Transverse colon (tissue), 4 donors: ENCODE data around the gene ECHS1.

Experiments used
- CTCF ChIP-seq, 5 experiments: fragments of 200-600 bp in 3 of 5; fragments of 450-650 bp in 2 of 5; sonication (generic) in 3 of 5; IDR thresholded peaks; 1 replicate in 2 of 5; 2 replicates in 3 of 5; pipeline ENCODE4 v1.5.1; 2016 to 2017; ENCODE audit warnings: antibody characterized with exemption in 5 of 5, inconsistent platforms in 3 of 5, mild to moderate bottlenecking in 2 of 5, moderate library complexity in 1 of 5
- POLR2A ChIP-seq: fragments of 450-650 bp; IDR thresholded peaks from one replicate; pipeline ENCODE4 v1.6.1; 2016; ENCODE audit warnings: antibody characterized with exemption, mild to moderate bottlenecking, moderate library complexity
- POLR2AphosphoS5 ChIP-seq, 3 donors: sonication (generic); formaldehyde crosslinking; IDR thresholded peaks; one replicate each; pipeline ENCODE4 v1.6.1; 2016; ENCODE audit warnings: antibody characterized with exemption in 3 of 3

DNA sequence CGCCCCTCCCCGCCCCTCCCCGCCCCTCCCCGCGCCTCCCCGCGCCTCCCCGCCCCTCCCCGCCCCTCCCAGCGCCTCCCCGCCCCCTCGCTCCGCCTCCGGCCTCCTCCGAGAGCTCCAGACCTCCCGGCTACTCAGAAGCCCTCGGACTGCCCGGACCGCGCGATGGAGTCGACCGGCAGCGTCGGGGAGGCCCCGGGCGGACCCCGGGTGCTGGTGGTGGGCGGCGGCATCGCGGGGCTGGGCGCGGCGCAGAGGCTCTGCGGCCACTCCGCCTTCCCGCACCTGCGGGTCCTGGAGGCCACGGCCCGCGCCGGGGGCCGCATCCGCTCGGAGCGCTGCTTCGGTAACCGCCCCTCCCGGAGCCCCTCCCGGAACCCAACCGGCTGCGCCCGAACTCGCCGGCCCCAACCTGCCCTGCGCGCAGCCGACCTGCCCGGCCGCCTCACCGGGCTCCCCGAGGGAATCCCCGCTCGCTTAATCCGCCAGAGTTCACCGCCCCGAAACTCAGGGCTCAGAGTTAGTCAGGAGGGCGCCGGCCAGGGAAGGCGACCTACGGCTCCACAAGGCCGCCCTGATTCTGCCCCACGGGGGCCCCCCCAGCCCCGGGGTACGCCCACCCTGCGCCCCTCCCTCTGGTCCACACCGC is 6.1 kb upstream of the ECHS1 start, which contains the start of gene PAOX:
- TF ChIP-seq POLR2AphosphoS5 (IDR thresholded peaks at IDR 0.05): peak in 1 of 3 donors; percentile 9
- no peak for TF ChIP-seq CTCF (IDR thresholded peaks at IDR 0.05)
- peak; percentile 14 for TF ChIP-seq POLR2A
